ENCODE data around the gene RAI14.

Gene RAI14

DNA sequence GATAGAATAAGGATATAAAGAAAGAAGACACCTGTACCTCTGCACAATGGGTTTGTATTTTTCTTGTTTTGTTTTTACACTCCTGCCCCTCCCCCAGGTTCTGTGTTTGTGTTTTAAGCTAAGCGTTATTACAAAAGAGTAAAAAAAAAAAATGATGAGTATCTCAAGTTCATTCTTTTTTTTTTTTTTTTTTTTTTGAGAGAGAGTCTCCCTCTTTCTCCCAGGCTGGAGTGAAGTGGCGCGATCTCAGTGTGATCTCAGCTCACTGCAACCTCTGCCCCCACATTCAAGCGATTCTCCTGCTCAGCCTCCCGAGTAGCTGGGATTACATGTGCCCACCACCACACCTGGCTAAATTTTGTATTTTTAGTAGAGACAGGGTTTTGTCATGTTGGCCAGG lies 29.4 kb upstream of the RAI14 start:
- H3F3A ChIP-seq (ENCODE audit: control insufficient read depth, insufficient read depth) = no peaks in the 10 kb centered on the region
- no peaks in the 10 kb centered on the region for H3K9me2 ChIP-seq (replicated peaks; ENCODE audit: control insufficient read depth, low read length)
- no peak overlapping the region for H3K4me2 ChIP-seq (ENCODE audit: low read length)
- H3K36me3 ChIP-seq (ENCODE audit: control insufficient read depth, low read length) = no peaks in the 10 kb centered on the region
- H3K4me1 ChIP-seq (ENCODE audit: control insufficient read depth, low read length) = no peaks in the 10 kb centered on the region
- no peaks in the 10 kb centered on the region for H3K79me2 ChIP-seq (ENCODE audit: control insufficient read depth, low read length)
- no peak for TF ChIP-seq EZH2phosphoT487 (IDR thresholded peaks at IDR 0.05; ENCODE audit: borderline replicate concordance, low read length)
- TF ChIP-seq, protein P1, sequence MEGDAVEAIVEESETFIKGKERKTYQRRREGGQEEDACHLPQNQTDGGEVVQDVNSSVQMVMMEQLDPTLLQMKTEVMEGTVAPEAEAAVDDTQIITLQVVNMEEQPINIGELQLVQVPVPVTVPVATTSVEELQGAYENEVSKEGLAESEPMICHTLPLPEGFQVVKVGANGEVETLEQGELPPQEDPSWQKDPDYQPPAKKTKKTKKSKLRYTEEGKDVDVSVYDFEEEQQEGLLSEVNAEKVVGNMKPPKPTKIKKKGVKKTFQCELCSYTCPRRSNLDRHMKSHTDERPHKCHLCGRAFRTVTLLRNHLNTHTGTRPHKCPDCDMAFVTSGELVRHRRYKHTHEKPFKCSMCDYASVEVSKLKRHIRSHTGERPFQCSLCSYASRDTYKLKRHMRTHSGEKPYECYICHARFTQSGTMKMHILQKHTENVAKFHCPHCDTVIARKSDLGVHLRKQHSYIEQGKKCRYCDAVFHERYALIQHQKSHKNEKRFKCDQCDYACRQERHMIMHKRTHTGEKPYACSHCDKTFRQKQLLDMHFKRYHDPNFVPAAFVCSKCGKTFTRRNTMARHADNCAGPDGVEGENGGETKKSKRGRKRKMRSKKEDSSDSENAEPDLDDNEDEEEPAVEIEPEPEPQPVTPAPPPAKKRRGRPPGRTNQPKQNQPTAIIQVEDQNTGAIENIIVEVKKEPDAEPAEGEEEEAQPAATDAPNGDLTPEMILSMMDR (IDR thresholded peaks at IDR 0.05; ENCODE audit: low read depth, low read length, poor library complexity, severe bottlenecking) = no peak
- no peaks in the 10 kb centered on the region for H3K27me3 ChIP-seq (ENCODE audit: control insufficient read depth, low read length)
- no peaks in the 10 kb centered on the region for H3K9me3 ChIP-seq (ENCODE audit: control insufficient read depth, insufficient read depth, low read length)
- no peaks in the 10 kb centered on the region for H4K20me1 ChIP-seq (ENCODE audit: control insufficient read depth, insufficient read depth, low read depth, low read length)
- H3K4me3 ChIP-seq (ENCODE audit: low read length) = no peak overlapping the region
- H3K27ac ChIP-seq (ENCODE audit: low read depth, low read length) = no peak overlapping the region

DNA sequence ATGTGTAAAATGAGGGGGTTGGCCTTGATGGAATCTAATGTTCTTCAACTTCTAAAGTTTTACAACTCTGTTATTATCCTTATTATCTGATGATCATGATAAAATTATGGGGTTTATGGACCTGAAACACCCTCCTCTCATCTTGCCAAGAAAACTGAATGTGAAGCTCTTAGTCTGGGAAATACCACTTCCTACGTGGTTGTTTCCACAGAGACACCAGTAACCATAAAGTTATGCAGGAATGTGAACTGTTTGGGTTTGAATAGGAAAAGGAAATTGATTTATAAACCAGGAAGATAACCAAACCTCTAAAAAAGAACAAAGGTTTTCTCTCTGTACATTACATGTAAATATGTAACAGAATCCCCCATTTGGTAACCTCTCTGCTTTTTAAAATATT lies 28.3 kb upstream of the RAI14 start:
- Histone ChIP-seq H3K9me2 (replicated peaks; ENCODE audit: control insufficient read depth, low read length) (no peaks in the 10 kb centered on the region), H3F3A (ENCODE audit: control insufficient read depth, insufficient read depth) (no peaks in the 10 kb centered on the region), H3K36me3 (ENCODE audit: control insufficient read depth, low read length) (no peaks in the 10 kb centered on the region), H4K20me1 (ENCODE audit: control insufficient read depth, insufficient read depth, low read depth, low read length) (no peaks in the 10 kb centered on the region), H3K79me2 (ENCODE audit: control insufficient read depth, low read length) (no peaks in the 10 kb centered on the region), H3K4me1 (ENCODE audit: control insufficient read depth, low read length) (no peaks in the 10 kb centered on the region), H3K9me3 (ENCODE audit: control insufficient read depth, insufficient read depth, low read length) (no peaks in the 10 kb centered on the region), H3K27ac (ENCODE audit: low read depth, low read length) (no peak overlapping the region), H3K27me3 (ENCODE audit: control insufficient read depth, low read length) (no peaks in the 10 kb centered on the region), H3K4me2 (ENCODE audit: low read length) (no peak overlapping the region), H3K4me3 (ENCODE audit: low read length) (no peak overlapping the region)
- TF ChIP-seq EZH2phosphoT487 (IDR thresholded peaks at IDR 0.05; ENCODE audit: borderline replicate concordance, low read length) = no peak
- TF ChIP-seq, protein P1 (IDR thresholded peaks at IDR 0.05; ENCODE audit: low read depth, low read length, poor library complexity, severe bottlenecking) = no peak

DNA sequence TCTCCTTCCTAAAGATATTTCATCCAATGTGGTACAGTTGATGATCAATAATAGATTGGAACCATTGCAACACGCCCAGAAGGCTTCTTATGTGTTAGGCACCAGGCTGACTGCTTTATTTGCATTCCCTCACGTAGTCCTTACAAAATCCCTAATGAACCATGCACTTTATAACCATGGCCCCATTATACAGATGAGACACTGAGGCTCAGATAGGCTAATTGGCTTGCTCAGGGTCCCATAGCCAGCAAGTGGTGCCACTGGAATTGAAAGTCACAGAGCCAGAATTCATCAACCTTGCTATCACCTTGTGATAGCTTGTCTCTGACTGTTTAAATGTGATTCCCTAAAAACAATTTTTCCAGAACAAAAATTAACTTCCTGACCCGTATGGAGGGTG lies 27.8 kb upstream of the RAI14 start:
- H3K4me3 ChIP-seq (ENCODE audit: low read length) = no peak overlapping the region
- H3K27ac ChIP-seq (ENCODE audit: low read depth, low read length) = no peak overlapping the region
- H3K4me2 ChIP-seq (ENCODE audit: low read length) = no peak overlapping the region
- TF ChIP-seq EZH2phosphoT487 (IDR thresholded peaks at IDR 0.05; ENCODE audit: borderline replicate concordance, low read length) = no peak
- TF ChIP-seq, protein P1 (IDR thresholded peaks at IDR 0.05; ENCODE audit: low read depth, low read length, poor library complexity, severe bottlenecking) = no peak
- no peaks in the 10 kb centered on the region for H4K20me1 ChIP-seq (ENCODE audit: control insufficient read depth, insufficient read depth, low read depth, low read length)
- no peaks in the 10 kb centered on the region for H3K79me2 ChIP-seq (ENCODE audit: control insufficient read depth, low read length)
- H3K9me3 ChIP-seq (ENCODE audit: control insufficient read depth, insufficient read depth, low read length) = no peaks in the 10 kb centered on the region
- H3K9me2 ChIP-seq (replicated peaks; ENCODE audit: control insufficient read depth, low read length) = no peaks in the 10 kb centered on the region
- H3K4me1 ChIP-seq (ENCODE audit: control insufficient read depth, low read length) = no peaks in the 10 kb centered on the region
- no peaks in the 10 kb centered on the region for H3K27me3 ChIP-seq (ENCODE audit: control insufficient read depth, low read length)
- no peaks in the 10 kb centered on the region for H3F3A ChIP-seq (ENCODE audit: control insufficient read depth, insufficient read depth)
- no peaks in the 10 kb centered on the region for H3K36me3 ChIP-seq (ENCODE audit: control insufficient read depth, low read length)

DNA sequence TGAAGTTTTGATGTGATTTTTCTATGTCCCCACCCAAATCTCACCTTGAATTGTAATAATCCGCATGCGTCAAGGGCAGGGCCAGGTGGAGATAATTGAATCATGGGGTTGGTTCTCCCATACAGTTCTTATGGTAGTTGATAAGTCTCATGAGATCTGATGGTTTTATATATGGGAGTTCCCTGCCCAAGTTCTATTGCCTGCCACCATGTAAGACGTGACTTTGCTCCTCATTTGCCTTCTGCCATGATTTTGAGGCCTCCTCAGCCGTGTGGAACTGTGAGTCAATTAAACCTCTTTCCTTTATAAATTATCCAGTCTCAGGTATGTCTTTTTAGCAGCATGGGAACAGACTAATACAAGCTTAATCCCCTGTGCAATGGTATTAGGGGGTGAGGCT lies 25.5 kb upstream of the RAI14 start:
- Histone ChIP-seq H3K79me2 (ENCODE audit: control insufficient read depth, low read length) (no peaks in the 10 kb centered on the region), H3K27ac (ENCODE audit: low read depth, low read length) (no peak overlapping the region), H3K9me3 (ENCODE audit: control insufficient read depth, insufficient read depth, low read length) (no peaks in the 10 kb centered on the region), H3F3A (ENCODE audit: control insufficient read depth, insufficient read depth) (no peaks in the 10 kb centered on the region), H3K4me2 (ENCODE audit: low read length) (no peak overlapping the region), H3K4me3 (ENCODE audit: low read length) (no peak overlapping the region), H3K4me1 (ENCODE audit: control insufficient read depth, low read length) (no peaks in the 10 kb centered on the region), H3K36me3 (ENCODE audit: control insufficient read depth, low read length) (no peaks in the 10 kb centered on the region), H3K9me2 (replicated peaks; ENCODE audit: control insufficient read depth, low read length) (no peaks in the 10 kb centered on the region), H3K27me3 (ENCODE audit: control insufficient read depth, low read length) (no peaks in the 10 kb centered on the region), H4K20me1 (ENCODE audit: control insufficient read depth, insufficient read depth, low read depth, low read length) (no peaks in the 10 kb centered on the region)
- TF ChIP-seq, protein P1 (IDR thresholded peaks at IDR 0.05; ENCODE audit: low read depth, low read length, poor library complexity, severe bottlenecking) = no peak
- no peak for TF ChIP-seq EZH2phosphoT487 (IDR thresholded peaks at IDR 0.05; ENCODE audit: borderline replicate concordance, low read length)
